GM18507 (cell line): Measurements from ENCODE around the gene RGS4.

Source experiments
- DNase-seq: peaks from one replicate; pipeline ENCODE4 v3.0.0; 2011; ENCODE audit warnings: low read depth; ENCODE audit not compliant: insufficient read length; ENCODE audit errors: extremely low spot score
- FAIRE-seq: peaks from 2 replicates; lab custom pipeline; 2011; peaks lifted over from hg19 to GRCh38; lab: Jason Lieb, UNC

RGS4 gene

GRCh38 chr1:163069142-163069541 is at the start of gene RGS4:
Gene RGS4 (plus strand): TSS chr1:163069361. CDS start chr1:163069485, 124 bp downstream.
- DNase-seq (no peak), FAIRE-seq (no peak)

GRCh38 chr1:163022129-163022528 is 47.0 kb upstream of the RGS4 start:
- no peak for DNase-seq
- FAIRE-seq: no peak

GRCh38 chr1:163027610-163028009 is 41.6 kb upstream of the RGS4 start:
- DNase-seq (no peak), FAIRE-seq (no peak)

DNA sequence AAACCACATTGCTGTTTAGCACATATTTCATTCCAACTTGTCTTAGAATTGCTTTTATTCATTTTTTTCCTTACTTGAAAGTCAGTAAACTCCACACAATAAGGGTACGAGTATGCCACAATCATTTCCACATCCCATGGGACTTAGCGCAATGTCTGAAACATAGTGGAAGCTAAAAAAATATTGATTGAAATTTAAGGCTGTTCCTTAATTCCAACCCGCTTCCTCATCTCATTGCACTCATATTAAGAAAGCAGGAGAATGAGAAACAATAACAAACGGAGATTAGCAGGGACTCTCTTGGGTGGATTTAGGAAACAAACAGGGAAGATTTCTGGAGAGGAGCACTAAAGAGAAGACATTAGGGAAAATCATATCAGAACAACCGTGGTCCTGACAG is 39.3 kb upstream of the RGS4 start:
- FAIRE-seq: no peak
- DNase-seq: no peak

- no peak for DNase-seq
- no peak for FAIRE-seq
Observed at GRCh38 chr1:163035446-163036249, 33.5 kb upstream of the RGS4 start.

- FAIRE-seq: no peak
- DNase-seq: no peak
Observed at GRCh38 chr1:163036671-163037070, 32.5 kb upstream of the RGS4 start.

GRCh38 chr1:163038928-163039706 is 30.0 kb upstream of the RGS4 start:
- DNase-seq (no peak), FAIRE-seq (no peak)

DNA sequence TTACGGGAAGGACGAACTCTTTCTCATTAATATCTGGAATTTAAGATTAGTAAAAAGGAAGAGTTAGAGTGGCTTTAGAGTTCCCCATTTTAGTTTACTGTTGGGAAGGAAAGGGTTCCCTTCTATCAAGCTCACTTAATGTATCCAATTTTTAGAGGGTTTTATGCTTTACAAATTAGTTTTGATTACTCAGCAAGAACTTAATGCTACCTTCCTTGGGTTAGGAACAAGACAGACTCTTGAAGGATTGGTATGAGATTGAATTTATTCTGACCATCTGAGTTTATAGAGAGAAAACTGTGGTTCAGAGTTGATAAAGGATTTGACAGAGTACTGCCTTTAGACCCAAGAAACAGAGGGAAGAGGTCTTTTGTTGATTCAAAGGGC is 29.5 kb upstream of the RGS4 start:
- FAIRE-seq: no peak

DNA sequence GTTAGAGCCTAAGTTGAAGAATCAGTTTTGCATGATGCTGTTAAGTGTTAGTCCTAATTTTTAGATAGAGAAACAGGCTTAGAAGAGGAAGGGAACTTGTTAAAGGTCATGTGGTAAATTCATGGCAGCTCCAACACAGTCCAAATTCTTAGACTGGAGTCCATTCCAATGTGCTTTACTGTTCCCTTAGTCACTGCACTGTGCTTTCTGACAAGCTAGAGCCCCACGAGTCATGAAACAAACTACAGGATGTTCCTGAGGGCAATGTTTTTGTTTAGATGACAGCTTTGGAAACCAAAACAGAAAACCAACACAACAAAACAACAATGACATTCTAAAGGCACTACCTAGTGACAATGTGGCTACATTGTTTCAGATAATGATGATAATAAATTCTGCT is 23.1 kb upstream of the RGS4 start:
- FAIRE-seq (no peak), DNase-seq (no peak)

More for the DNA sequence above, 29.5 kb upstream of the RGS4 start:
- no peak for DNase-seq

- no peak for FAIRE-seq
- no peak for DNase-seq
Observed at GRCh38 chr1:163047951-163048659, 21.1 kb upstream of the RGS4 start.

DNA sequence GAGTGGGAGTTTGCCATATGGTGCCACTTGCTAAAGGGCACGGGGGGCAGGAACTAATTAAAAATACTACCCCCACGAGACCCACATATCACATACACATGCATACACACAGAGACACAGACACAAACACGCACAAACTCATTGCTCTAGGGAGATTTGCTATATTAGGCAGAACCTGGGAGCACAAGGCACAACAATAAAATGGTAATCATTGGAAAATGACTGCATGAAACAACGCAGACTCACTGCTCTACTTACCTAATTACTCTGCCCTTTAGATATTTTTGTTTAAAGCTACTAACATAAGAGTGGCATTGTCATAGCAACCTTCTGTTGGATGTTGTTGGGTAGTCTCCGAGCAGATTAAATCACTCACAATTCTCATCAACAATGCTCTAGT is 20.3 kb upstream of the RGS4 start:
- FAIRE-seq (no peak), DNase-seq (no peak)

- no peak for FAIRE-seq
- no peak for DNase-seq
Observed at GRCh38 chr1:163049296-163049695, 19.9 kb upstream of the RGS4 start.

GRCh38 chr1:163050496-163050895 is 18.7 kb upstream of the RGS4 start:
- FAIRE-seq (no peak), DNase-seq (no peak)

DNA sequence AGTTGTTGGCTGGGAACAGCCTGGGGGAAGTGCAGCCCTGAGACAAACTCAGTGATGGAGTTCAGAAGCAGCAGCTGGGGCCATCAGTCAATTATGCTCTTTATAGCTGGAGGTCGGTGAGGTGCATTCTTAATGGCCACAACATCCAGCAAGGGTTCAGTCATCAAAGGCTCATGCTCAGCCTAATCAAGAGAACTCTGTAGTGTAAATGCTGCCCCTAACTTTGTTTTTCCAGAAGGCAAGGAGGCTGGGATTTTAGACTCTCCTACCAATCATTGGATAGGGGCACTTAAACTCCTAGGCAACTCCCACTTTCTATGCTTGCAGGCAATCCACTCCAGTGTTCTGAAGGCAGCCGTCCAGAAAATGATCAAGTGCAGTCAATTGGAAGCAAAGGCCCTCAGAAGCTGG is 15.0 kb upstream of the RGS4 start:
- no peak for DNase-seq

GRCh38 chr1:163055005-163055404 is 14.2 kb upstream of the RGS4 start:
- DNase-seq (no peak), FAIRE-seq (no peak)

More for the DNA sequence above, 15.0 kb upstream of the RGS4 start:
- FAIRE-seq: no peak

DNA sequence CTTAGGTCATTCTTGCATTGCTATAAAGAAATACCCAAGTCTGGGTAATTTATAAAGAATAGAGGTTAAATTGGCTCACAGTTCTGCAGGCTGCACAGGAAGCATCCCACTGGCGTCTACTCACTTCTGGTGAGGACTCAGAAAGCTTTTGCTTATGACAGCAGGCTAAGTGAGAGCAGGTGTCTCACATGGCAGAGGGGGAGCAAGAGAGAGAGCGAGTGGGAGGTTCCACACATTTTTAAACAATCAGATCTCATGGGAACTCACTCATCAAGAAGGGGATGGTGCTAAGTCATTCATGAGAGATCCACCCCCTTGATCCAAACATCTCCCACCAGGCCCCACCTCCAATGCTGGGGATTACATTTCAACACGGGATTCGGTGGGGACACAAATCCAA is 13.6 kb upstream of the RGS4 start:
- FAIRE-seq (no peak), DNase-seq (no peak)

DNA sequence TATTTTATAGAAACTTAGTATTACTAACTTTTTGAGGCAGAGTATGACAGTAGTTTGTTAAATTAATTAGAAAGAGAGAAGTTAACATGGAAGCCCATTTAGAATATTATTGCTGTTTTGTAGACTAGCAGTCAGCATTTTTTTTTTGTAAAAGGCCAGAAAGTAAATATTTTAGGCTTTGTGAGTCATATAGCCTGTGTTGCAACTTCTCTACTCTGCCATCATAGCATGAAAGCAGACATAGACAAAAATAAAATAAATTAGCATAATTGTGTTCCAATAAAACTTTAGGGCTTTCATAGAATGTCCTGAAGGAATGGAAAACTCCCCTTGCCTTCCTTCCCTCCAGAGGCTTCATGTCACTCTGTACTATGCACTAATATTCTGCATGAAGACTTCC is 12.3 kb upstream of the RGS4 start:
- no peak for DNase-seq
- FAIRE-seq: no peak

DNA sequence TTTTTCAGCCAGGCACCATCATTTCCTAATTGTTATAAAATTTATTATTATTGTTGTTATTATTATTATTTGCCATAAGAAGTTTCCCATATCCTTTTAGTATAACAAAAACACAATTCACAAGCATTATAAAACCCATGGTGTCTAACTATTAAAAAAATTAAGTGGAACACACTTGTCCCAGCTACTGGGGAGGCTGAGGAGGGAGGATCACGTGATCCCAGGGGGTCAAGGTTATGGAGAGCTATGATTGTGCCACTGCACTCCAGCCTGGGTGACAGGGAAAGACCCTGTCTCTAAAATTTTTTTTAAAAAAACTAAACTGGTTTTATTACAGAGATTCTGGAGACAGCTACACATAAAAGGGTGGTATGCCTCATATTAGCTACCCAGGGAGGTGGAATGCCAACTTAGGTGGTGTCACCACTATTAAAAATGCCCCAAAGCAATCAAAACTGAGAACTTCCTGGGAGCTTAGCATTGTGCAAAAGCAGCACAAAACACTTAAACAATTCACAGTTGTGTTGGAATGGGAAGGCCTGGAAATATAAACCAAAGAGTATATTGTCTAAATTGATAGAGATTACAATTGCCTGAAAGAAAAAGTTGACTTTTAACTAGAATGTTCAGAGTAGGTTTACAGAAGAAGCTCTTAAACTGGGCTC is 8.7 kb upstream of the RGS4 start:
- no peak for DNase-seq
- no peak for FAIRE-seq

- DNase-seq (no peak), FAIRE-seq (no peak)
Observed at GRCh38 chr1:163063143-163063542, 6.0 kb upstream of the RGS4 start.

DNA sequence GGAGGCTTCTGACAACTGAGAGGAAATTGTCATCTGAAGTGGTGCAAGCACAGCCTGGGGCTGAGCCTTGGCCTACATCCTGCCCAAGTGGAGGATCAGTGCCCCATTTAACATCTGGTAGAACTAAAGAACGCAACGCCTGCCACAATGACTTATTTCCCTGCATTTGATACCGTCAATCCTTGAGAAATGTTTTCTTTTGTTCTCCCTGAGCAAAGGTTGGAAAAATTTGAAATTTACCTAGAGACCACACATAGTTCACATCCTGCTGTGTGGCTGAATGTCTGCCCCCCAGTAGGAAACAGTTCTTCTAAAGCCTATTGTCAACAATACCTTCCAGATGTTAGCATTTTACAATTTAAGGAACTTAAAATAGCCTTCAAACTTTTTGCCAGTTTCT is 5.6 kb upstream of the RGS4 start:
- DNase-seq: no peak
- no peak for FAIRE-seq
